ENCODE measurements around the gene ZNRF2. TPM values are rescaled to one million over a fixed set of nuclear protein-coding genes. Genes with fewer than 3 reads are reported as not detected.
"Not testable (repeated sequence)": the region's sequence is repeated elsewhere in the genome, so short reads cannot be mapped to it uniquely, and the experiment has no call there.

ZNRF2 gene
- total RNA-seq, 1 donor from 2014 or later: 57.1 TPM

- FAIRE-seq (no peak), DNase-seq (ENCODE audit: low spot score in 2 of 2) (no peak)
Observed at GRCh38 chr7:30286749-30287148, 2.4 kb downstream of the ZNRF2 start.

- FAIRE-seq; DNase-seq (ENCODE audit: low spot score in 2 of 2): not testable (repeated sequence)
Observed at GRCh38 chr7:30287625-30288024, 3.2 kb downstream of the ZNRF2 start.

DNA sequence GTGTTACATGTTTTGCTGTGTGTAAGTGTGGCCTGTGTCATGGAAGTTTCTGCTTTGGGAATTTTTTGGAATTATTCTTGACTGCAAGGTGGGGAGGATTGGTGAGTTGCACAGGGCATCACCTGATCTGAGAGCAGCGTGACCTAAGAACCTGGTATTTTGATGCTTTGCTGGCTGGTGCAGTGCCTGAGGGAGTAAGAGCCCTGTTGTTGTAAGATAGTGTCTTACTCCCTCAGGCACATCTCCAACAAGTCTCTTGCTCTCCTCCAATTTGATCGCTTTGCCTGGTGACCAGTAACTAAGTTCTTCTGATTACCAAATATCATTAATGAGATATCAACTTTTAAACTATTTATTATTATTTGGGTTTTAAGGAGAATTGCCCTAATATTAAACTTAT, 5.2 kb downstream of the ZNRF2 start:
- not testable (repeated sequence) for FAIRE-seq; DNase-seq (ENCODE audit: low spot score in 2 of 2)

- not testable (repeated sequence) for DNase-seq (ENCODE audit: low spot score in 2 of 2); FAIRE-seq
Observed at GRCh38 chr7:30290317-30290716, 5.9 kb downstream of the ZNRF2 start.

DNA sequence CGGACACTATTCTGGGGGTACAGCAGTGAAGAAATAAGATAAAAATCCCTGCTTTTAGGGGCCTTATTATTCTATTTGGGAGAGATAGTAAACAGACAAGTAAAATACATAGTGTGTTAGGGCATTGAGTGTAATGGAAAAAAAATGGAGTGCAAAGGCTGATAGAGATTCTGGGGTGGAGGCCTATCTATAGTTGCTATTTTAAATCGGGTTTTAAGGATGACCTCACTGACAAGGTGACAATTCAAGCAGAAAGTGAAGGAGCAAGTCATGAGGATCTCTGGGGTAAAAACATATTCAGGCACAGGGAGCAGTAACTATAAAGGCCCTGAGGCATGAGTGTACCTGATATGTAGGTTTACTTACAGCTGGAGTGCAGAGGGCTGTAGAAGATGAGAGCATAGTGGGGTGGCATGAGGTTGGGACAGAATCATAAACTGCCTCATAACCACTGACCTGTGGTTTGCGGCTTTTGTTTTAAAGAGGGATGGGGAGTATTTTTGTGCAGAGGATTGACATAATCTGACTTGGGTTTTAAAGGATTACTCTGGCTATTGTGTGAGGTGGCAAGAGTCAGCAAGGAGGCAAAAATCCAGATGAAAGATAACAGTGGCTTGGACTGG, 8.1 kb downstream of the ZNRF2 start:
- not testable (repeated sequence) for DNase-seq (ENCODE audit: low spot score in 2 of 2); FAIRE-seq

DNA sequence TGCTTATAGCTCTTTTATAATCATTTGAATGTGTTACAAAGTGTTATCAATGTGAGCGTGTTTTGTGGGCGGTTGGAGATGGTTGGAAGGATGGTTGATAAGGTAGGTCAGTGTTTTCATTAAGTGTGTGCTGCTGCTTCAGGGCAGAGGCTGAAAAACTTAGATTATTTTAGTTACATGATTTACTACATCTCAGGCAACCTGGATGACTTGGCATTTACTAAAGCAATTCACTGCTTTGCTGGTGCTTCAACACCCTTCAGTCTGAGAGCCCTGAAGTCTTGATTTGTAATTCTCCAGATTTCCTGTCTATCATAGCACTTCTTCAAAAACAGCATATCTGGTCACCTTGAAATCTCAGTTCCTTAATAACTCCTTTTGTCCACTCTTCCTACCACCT, 11.9 kb downstream of the ZNRF2 start:
- DNase-seq (ENCODE audit: low spot score in 2 of 2); FAIRE-seq: not testable (repeated sequence)

DNA sequence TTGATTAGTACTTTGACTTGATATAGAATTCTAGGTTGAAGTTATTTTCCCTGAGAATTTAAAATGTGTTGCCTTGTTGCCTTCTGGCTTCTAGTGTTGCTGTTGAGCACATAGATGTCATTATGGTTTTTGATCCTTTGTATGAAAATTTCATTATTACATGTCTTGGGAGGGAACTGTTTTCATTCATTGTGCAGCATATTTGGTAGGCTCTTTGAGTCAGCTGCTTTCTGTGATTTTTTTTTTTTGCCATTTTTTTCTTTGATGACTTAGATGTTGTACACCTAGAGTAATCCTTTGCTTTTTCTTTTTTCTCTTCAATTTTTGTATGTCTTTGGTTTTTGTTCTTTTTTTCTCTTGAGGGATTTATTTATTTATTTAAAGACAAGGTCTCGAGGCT, 13.1 kb downstream of the ZNRF2 start:
- FAIRE-seq: peak; percentile 64
- DNase-seq (ENCODE audit: low spot score in 2 of 2): not testable (repeated sequence)

- not testable (repeated sequence) for DNase-seq (ENCODE audit: low spot score in 2 of 2); FAIRE-seq
Observed at GRCh38 chr7:30298409-30298808, 14.0 kb downstream of the ZNRF2 start.

DNA sequence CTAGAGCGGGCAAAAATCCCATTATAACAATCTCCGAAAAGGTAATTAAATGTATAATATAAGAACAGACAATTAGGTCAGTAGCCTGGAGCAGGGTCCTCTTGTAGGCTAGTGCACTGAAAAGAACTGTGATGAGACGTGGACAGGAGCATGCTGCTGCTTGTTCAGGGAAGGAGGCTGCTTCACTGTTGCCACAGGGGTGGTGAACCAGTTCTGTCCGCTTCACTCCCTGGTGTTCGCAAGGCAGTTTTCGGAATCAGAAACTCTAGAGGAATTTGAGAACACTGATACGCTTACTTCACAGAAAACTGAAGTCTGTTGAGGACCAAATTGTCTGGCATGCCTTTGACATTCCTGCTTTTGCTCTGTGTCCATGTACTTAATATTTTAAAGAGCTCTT, 17.4 kb downstream of the ZNRF2 start:
- FAIRE-seq (no peak), DNase-seq (ENCODE audit: low spot score in 2 of 2) (no peak)

DNA sequence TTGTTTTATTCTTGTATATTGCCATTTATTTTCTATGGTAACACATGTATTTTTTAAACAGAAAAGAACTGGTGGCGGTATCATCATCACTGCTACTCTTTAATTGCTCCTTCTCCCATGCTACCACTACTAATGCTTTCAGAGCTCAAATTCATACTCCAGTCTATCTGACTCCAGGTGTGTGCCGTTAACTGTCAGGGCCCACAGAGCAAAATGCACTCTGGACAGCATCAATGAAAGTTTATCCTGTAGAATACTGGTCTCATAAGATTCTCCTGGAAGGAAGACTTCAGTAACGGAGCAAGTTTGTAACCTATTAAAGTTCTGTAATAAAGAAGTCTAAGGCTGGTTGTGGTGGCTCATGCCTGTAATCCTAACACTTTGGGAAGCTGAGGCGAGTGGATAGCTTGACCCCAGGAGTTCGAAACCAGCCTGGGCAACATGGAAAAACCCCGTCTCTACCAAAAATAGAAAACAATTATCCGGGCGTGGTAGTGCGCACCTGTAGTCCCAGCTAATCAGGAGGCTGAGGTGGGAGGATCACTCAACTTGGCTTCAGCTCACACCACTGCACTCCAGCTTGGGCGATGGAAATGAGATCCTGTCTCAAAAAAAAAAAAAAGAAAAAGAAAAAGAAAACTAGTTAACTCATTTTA, 18.4 kb downstream of the ZNRF2 start:
- DNase-seq (ENCODE audit: low spot score in 2 of 2): no peak
- FAIRE-seq: no peak

DNA sequence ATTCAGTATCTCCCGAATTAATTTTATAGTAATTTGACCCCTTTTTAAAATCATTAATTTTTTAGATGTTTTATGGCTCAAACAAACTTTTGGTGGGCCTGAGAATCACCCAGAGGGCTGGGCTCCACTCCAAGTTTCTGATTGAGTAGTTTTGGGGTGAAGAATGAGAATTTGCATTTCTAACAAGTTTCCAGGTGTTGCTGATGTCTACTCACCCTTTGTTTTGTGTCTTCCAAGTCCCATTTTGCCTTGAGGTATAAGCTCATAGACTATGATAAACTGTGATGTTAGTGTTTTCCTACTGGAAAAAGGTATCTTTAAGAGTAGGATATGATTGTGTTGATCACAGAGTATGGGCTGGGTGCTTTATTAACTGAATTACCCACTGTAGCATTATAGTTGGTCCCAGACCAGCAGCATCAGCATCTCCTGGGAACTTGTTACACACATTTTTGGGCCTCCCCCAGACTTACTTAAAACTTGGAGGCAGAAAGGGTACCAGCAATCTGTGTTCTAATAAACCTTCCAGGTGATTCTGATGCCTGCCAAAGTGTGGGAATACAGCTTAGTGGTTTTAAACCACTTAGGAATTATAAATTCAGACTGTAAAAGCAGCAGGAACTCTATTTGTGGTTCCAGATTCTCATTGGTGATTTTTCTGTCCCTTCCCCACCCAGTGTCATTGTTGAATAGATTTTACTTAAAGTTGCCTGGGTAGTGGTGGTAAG, 19.1 kb downstream of the ZNRF2 start:
- FAIRE-seq: no peak
- DNase-seq (ENCODE audit: low spot score in 2 of 2): no peak

GRCh38 chr7:30304177-30304884, 19.9 kb downstream of the ZNRF2 start:
- FAIRE-seq: no peak
- no peak for DNase-seq (ENCODE audit: low spot score in 2 of 2)

DNA sequence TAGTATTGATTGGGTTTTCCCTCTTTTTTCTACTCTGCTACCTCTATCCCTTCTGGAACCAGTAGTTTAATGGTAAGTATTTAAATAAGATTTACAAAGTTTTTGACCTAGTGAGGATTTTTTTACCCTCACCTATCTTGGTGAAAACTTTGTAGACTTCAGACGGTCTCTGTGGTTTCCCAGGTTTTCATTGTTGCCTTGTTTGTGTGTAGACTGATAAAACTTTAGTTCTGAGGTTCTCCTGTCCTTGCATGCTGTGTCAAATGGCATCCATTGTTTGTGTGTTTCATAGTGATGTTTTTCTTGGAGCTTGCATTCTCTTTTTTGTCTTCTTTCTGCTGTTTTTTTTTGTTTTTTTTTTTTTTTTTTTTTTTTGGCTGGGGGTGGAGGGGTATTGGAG, 22.6 kb downstream of the ZNRF2 start:
- FAIRE-seq (no peak), DNase-seq (ENCODE audit: low spot score in 2 of 2) (no peak)

GRCh38 chr7:30308389-30308788, 24.0 kb downstream of the ZNRF2 start:
- FAIRE-seq (no peak), DNase-seq (ENCODE audit: low spot score in 2 of 2) (no peak)

- FAIRE-seq: no peak
- no peak for DNase-seq (ENCODE audit: low spot score in 2 of 2)
Observed at GRCh38 chr7:30309302-30309701, 24.9 kb downstream of the ZNRF2 start.

- DNase-seq (ENCODE audit: low spot score in 2 of 2): no peak
- no peak for FAIRE-seq
Observed at GRCh38 chr7:30309842-30310435, 25.5 kb downstream of the ZNRF2 start.

- FAIRE-seq (no peak), DNase-seq (ENCODE audit: low spot score in 2 of 2) (no peak)
Observed at GRCh38 chr7:30310674-30311362, 26.4 kb downstream of the ZNRF2 start.

- FAIRE-seq: no peak
- DNase-seq (ENCODE audit: low spot score in 2 of 2): no peak
Observed at GRCh38 chr7:30312178-30312577, 27.8 kb downstream of the ZNRF2 start.

- DNase-seq (ENCODE audit: low spot score in 2 of 2) (no peak), FAIRE-seq (no peak)
Observed at GRCh38 chr7:30313348-30313747, 29.0 kb downstream of the ZNRF2 start.

GRCh38 chr7:30313793-30314192, 29.4 kb downstream of the ZNRF2 start:
- FAIRE-seq: no peak
- no peak for DNase-seq (ENCODE audit: low spot score in 2 of 2)
